GM06990 (cell line): ENCODE data around the gene SCN8A.
"Not testable (repeated sequence)": the region's sequence is repeated elsewhere in the genome, so short reads cannot be mapped to it uniquely, and the experiment has no call there.

Source experiments
- DNase-seq: peaks from one replicate; pipeline ENCODE4 v3.0.0-alpha.2; 2011; ENCODE audit not compliant: insufficient read length; ENCODE audit errors: extremely low read depth
- H3K27me3 ChIP-seq: replicated peaks from 2 replicates; pipeline ENCODE4 v1.6.0; 2011; ENCODE audit warnings: low read length; ENCODE audit not compliant: control insufficient read depth, insufficient read depth
- H3K36me3 ChIP-seq: 2 replicates; pipeline ENCODE4 v1.5.1; 2011; ENCODE audit warnings: low read length; ENCODE audit not compliant: control insufficient read depth, insufficient read depth
- H3K4me3 ChIP-seq: replicated peaks from 2 replicates; pipeline ENCODE4 v1.5.1; 2011; ENCODE audit warnings: low read depth, mild to moderate bottlenecking, control low read depth, low read length
- TF ChIP-seq, protein P1 (sequence below): IDR thresholded peaks from 2 replicates; pipeline ENCODE4 v1.5.1; 2011; ENCODE audit warnings: low read length, control low read depth, mild to moderate bottlenecking, inconsistent platforms; ENCODE audit not compliant: insufficient read depth, poor library complexity, severe bottlenecking

Gene SCN8A

DNA sequence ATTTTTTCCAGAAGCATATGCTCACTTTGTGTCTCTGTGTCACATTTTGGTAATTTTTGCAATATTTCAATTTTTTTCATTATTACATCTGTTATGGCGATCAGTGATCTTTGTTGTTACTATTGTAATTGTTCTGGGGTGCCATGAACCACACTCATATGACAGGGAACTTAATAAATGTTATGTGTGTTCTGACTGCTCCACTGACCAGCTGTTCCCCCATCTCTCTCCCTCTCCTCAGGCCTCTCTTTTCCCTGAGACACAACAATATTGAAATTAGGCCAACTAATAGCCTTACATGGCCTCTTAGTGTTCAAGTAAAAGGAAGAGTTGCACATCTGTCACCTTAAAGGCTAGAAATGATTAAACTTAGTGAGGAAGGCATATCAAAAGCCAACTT is 46.0 kb downstream of the SCN8A start:
- DNase-seq, result no peak
- Histone ChIP-seq H3K4me3 (no peak overlapping the region), H3K36me3 (no peaks in the 10 kb centered on the region), H3K27me3 (peaks cover 1% of the 10 kb centered on the region; the same call in 1 of the 2 replicates)
- TF ChIP-seq, protein P1, sequence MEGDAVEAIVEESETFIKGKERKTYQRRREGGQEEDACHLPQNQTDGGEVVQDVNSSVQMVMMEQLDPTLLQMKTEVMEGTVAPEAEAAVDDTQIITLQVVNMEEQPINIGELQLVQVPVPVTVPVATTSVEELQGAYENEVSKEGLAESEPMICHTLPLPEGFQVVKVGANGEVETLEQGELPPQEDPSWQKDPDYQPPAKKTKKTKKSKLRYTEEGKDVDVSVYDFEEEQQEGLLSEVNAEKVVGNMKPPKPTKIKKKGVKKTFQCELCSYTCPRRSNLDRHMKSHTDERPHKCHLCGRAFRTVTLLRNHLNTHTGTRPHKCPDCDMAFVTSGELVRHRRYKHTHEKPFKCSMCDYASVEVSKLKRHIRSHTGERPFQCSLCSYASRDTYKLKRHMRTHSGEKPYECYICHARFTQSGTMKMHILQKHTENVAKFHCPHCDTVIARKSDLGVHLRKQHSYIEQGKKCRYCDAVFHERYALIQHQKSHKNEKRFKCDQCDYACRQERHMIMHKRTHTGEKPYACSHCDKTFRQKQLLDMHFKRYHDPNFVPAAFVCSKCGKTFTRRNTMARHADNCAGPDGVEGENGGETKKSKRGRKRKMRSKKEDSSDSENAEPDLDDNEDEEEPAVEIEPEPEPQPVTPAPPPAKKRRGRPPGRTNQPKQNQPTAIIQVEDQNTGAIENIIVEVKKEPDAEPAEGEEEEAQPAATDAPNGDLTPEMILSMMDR, result no peak

DNA sequence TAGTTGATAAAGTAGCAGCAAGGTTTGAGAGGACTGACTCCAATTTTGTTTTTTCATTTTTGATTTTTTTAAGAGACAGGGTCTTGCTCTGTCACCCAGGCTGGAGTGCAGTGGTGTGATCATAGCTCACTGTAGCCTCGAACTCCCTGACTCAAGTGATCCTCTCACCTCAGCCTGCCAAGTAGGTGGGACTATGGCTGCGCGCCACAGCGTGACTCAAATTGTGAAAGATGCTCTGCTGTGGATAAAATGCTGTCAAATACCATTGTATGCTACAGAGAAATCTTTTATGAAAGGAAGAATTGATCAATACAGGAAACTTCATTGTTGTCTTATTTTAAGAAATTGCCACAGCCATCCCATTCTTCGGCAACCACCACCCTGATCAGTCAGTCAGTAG is 48.3 kb downstream of the SCN8A start:
- Histone ChIP-seq H3K36me3 (no peaks in the 10 kb centered on the region), H3K27me3 (no peaks in the 10 kb centered on the region; the same call in 1 of the 2 replicates), H3K4me3 (no peak overlapping the region)
- TF ChIP-seq, protein P1, result no peak
- no peak for DNase-seq

DNA sequence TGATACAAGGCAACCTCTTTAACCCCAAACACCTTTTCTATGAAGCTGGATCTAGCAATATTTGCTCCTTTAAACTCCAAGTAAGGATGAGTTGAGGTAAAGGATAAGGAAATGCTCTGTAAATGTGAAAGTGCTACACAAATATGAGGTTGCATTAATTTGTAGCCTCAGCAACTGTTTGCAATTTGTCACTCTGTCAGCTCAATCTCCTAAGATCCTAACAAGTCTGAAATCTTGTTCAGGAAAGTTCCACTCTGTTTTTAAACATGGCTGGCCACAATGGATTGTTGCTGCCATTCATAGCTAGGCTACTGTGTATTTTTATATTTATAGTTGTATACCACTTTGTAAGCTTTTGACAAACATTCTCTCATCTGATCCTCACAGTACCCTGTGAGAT is 51.3 kb downstream of the SCN8A start:
- H3K36me3 ChIP-seq, result no peaks in the 10 kb centered on the region
- TF ChIP-seq, protein P1, result no peak
- no peak for DNase-seq
- no peak overlapping the region for H3K4me3 ChIP-seq
- no peaks in the 10 kb centered on the region; the same call in 1 of the 2 replicates for H3K27me3 ChIP-seq

DNA sequence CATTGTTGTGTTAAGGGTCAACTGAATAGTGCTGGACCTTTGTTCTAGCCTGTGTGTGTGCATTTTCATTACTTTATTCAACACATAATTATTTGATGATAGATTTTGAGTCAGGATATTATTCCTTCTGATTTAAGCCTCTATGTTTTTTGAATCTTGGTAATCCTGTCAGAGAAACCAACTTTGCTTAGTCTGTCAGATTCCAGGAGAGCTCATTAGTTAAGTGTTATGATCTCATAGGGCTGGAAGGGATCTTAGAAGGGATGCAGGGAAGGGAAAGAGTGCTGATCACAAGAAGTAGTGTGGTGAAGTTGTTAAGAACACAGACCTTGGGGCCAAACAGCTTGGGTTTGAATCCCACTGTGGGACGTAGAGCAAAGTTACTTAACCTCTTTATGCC is 52.9 kb downstream of the SCN8A start:
- no peaks in the 10 kb centered on the region; the same call in 1 of the 2 replicates for H3K27me3 ChIP-seq
- H3K36me3 ChIP-seq, result no peaks in the 10 kb centered on the region
- TF ChIP-seq, protein P1, result no peak
- H3K4me3 ChIP-seq, result no peak overlapping the region
- no peak for DNase-seq

DNA sequence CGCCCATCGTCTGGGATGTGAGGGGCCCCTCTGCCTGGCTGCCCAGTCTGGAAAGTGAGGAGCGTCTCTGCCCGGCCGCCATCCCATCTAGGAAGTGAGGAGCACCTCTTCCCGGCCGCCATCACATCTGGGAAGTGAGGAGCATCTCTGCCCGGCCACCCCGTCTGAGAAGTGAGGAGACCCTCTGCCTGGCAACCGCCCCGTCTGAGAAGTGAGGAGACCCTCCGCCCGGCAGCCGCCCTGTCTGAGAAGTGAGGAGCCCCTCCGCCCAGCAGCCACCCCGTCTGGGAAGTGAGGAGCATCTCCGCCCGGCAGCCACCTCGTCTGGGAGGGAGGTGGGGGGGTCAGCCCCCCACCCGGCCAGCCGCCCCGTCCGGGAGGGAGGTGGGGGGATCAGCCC is 53.7 kb downstream of the SCN8A start:
- not testable (repeated sequence) for DNase-seq, H3K27me3 ChIP-seq, H3K4me3 ChIP-seq, H3K36me3 ChIP-seq

DNA sequence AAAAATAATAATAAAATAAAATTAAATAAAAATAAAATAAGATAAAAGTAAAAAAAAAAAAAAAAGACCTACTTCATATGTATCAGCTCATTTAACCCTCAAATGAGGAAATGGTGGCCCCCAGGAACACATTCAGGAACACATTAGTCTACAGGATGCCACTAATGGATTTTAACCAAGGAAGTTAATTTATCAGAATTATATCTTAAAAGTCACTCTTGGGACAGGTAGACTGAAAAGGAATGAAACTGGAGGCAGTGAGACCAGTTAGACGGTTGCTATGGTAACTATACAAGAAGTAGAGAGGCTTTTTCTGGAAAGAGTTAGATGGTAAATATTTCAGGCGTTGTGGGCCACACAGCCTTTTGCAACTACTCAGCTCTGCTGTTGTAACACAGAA is 54.9 kb downstream of the SCN8A start:
- TF ChIP-seq, protein P1, result no peak
- DNase-seq, result no peak
- no peaks in the 10 kb centered on the region; the same call in 1 of the 2 replicates for H3K27me3 ChIP-seq
- no peaks in the 10 kb centered on the region for H3K36me3 ChIP-seq
- no peak overlapping the region for H3K4me3 ChIP-seq
